Measurements from ENCODE around the gene CMTM2. TPM values are rescaled to one million over a fixed set of nuclear protein-coding genes. Genes with fewer than 3 reads are reported as not detected.

CMTM2 gene
- total and polyA plus RNA-seq, 2 donors (not counting 1 experiment from before 2014, with no cell fraction given) = not detected

DNA sequence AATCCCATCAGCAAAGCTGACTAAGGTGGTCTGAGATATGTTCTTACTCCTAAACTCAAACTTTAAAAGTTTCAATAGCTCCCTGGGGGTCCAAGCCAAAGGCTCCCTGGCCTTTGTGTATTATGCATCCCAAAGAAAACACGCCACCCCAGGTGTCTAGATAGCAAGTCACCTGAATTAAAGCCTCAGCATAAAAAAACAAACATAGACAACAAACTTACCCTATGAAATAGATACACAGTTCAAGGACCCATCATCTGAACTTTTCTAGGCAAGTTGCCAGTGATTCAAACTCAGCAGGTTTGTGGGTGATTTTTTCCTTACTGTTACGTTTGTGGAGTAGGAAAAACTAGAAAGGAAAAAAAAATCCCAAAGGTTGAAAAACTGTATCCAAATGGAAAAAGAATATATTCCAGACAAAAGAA lies 37.8 kb downstream of the CMTM2 start:
- ATAC-seq (ENCODE audit: low read depth) = no peak
- no peak for DNase-seq
- Histone ChIP-seq H3K4me3 (ENCODE audit: control extremely low read depth in 1 of 5, extremely low read depth in 1 of 5, insufficient read depth in 1 of 5, low read depth in 2 of 5, low read length in 4 of 5) (no peak overlapping the region), H3K9ac (ENCODE audit: low read length) (no peak overlapping the region), H4K20me1 (ENCODE audit: control insufficient read depth, insufficient read depth, low read length, poor library complexity, severe bottlenecking) (no peaks in the 10 kb centered on the region), H3K27ac (ENCODE audit: low read length in 2 of 2) (no peak overlapping the region), H3K36me3 (replicated peaks in 1 of 2; ENCODE audit: control extremely low read depth in 1 of 2, control insufficient read depth in 1 of 2, extremely low read depth in 1 of 2, insufficient read depth in 2 of 2, low read length in 1 of 2) (no peaks in the 10 kb centered on the region), H2AFZ (ENCODE audit: insufficient read depth, low read depth, low read length, poor library complexity, severe bottlenecking) (no peak overlapping the region), H3K27me3 (replicated peaks in 1 of 4; ENCODE audit: control extremely low read depth in 1 of 4, control insufficient read depth in 3 of 4, insufficient read depth in 4 of 4, low read length in 3 of 4) (peaks cover 0 to 7% (median 3%) of the 10 kb centered on the region in 4 experiments), H3K79me2 (ENCODE audit: control insufficient read depth, insufficient read depth, low read length) (no peaks in the 10 kb centered on the region), H3K9me3 (ENCODE audit: control extremely low read depth in 1 of 3, control insufficient read depth in 2 of 3, insufficient read depth in 1 of 3, low read length in 2 of 3) (no peaks in the 10 kb centered on the region), H3K4me2 (replicated peaks; ENCODE audit: low read depth, low read length, poor library complexity, severe bottlenecking) (no peak overlapping the region), H3K4me1 (ENCODE audit: control insufficient read depth in 2 of 2, insufficient read depth in 2 of 2, low read length in 2 of 2) (no peaks in the 10 kb centered on the region)
- no peaks in the 10 kb centered on the region for H3K4me1 Mint-ChIP-seq
- no peaks in the 10 kb centered on the region for H3K9me3 Mint-ChIP-seq (ENCODE audit: insufficient read depth)
- H3K4me3 Mint-ChIP-seq = no peak overlapping the region
- TF ChIP-seq, protein P1, sequence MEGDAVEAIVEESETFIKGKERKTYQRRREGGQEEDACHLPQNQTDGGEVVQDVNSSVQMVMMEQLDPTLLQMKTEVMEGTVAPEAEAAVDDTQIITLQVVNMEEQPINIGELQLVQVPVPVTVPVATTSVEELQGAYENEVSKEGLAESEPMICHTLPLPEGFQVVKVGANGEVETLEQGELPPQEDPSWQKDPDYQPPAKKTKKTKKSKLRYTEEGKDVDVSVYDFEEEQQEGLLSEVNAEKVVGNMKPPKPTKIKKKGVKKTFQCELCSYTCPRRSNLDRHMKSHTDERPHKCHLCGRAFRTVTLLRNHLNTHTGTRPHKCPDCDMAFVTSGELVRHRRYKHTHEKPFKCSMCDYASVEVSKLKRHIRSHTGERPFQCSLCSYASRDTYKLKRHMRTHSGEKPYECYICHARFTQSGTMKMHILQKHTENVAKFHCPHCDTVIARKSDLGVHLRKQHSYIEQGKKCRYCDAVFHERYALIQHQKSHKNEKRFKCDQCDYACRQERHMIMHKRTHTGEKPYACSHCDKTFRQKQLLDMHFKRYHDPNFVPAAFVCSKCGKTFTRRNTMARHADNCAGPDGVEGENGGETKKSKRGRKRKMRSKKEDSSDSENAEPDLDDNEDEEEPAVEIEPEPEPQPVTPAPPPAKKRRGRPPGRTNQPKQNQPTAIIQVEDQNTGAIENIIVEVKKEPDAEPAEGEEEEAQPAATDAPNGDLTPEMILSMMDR (IDR thresholded peaks at IDR 0.05) = no peak
- TF ChIP-seq EZH2 (IDR thresholded peaks at IDR 0.05; ENCODE audit: borderline replicate concordance, insufficient read depth, low read depth, low read length, poor library complexity, severe bottlenecking) = no peak
- intact Hi-C loops (cut with micrococcal nuclease) = no loop called here
- ChIA-PET CTCF (interaction anchor here (1.6 to 1.8 kb wide), 2 partner anchors 9 to 34 kb away, joined by 4 to 7 read pairs; no protein-coding TSS in a partner anchor), POLR2A (no interaction called here)
- no peak overlapping the region for H3K27ac Mint-ChIP-seq
- no CpG with 5 or more reads among the region's 2 CpGs for WGBS (ENCODE audit: insufficient coverage)
- peaks cover 32% of the 10 kb centered on the region for H3K27me3 Mint-ChIP-seq

DNA sequence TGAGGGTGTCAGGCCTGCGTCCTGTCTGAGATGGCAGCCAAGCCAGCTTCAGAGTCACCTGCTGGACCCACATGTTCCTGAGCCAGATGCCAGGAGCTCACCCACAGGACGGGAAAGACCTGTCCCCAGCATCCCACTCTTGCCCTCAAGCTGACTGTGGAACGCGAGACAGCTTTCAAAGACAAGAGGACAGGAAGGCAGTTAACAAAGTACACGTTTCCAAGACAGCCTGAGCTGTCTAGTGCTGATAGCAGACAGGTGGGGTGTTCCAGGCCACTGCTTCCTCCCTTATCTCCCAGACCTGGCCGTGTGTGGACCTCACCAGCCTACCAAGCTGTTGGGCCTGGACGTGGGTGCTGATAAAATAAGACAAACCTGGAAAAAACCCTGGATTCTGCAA lies 38.5 kb downstream of the CMTM2 start:
- H3K27me3 ChIP-seq (replicated peaks in 1 of 4; ENCODE audit: control extremely low read depth in 1 of 4, control insufficient read depth in 3 of 4, insufficient read depth in 4 of 4, low read length in 3 of 4) = peaks cover 0 to 9% (median 3%) of the 10 kb centered on the region in 4 experiments
- no peaks in the 10 kb centered on the region for H3K4me1 ChIP-seq (ENCODE audit: control insufficient read depth in 2 of 2, insufficient read depth in 2 of 2, low read length in 2 of 2)
- H3K4me2 ChIP-seq (replicated peaks; ENCODE audit: low read depth, low read length, poor library complexity, severe bottlenecking) = no peak overlapping the region
- no peaks in the 10 kb centered on the region for H4K20me1 ChIP-seq (ENCODE audit: control insufficient read depth, insufficient read depth, low read length, poor library complexity, severe bottlenecking)
- WGBS (ENCODE audit: insufficient coverage) = 70% methylated on average over 5 of the region's 7 CpGs
- H3K27ac ChIP-seq (ENCODE audit: low read length in 2 of 2) = no peak overlapping the region
- intact Hi-C loops (cut with micrococcal nuclease) = no loop called here
- no peak overlapping the region for H3K4me3 ChIP-seq (ENCODE audit: control extremely low read depth in 1 of 5, extremely low read depth in 1 of 5, insufficient read depth in 1 of 5, low read depth in 2 of 5, low read length in 4 of 5)
- no peaks in the 10 kb centered on the region for H3K9me3 Mint-ChIP-seq (ENCODE audit: insufficient read depth)
- H3K4me3 Mint-ChIP-seq = no peak overlapping the region
- no peak for ATAC-seq (ENCODE audit: low read depth)
- H3K27me3 Mint-ChIP-seq = peaks cover 36% of the 10 kb centered on the region
- ChIA-PET POLR2A (no interaction called here), CTCF (interaction anchor here (1.6 to 1.8 kb wide), 2 partner anchors 10 to 33 kb away, joined by 4 to 7 read pairs; no protein-coding TSS in a partner anchor)
- TF ChIP-seq, protein P1 (IDR thresholded peaks at IDR 0.05) = no peak
- TF ChIP-seq EZH2 (IDR thresholded peaks at IDR 0.05; ENCODE audit: borderline replicate concordance, insufficient read depth, low read depth, low read length, poor library complexity, severe bottlenecking) = no peak
- H3K79me2 ChIP-seq (ENCODE audit: control insufficient read depth, insufficient read depth, low read length) = no peaks in the 10 kb centered on the region
- no peak overlapping the region for H2AFZ ChIP-seq (ENCODE audit: insufficient read depth, low read depth, low read length, poor library complexity, severe bottlenecking)
- H3K4me1 Mint-ChIP-seq = no peaks in the 10 kb centered on the region
- H3K36me3 ChIP-seq (replicated peaks in 1 of 2; ENCODE audit: control extremely low read depth in 1 of 2, control insufficient read depth in 1 of 2, extremely low read depth in 1 of 2, insufficient read depth in 2 of 2, low read length in 1 of 2) = no peaks in the 10 kb centered on the region
- H3K27ac Mint-ChIP-seq = no peak overlapping the region
- no peak for DNase-seq
- no peak overlapping the region for H3K9ac ChIP-seq (ENCODE audit: low read length)
- no peaks in the 10 kb centered on the region for H3K9me3 ChIP-seq (ENCODE audit: control extremely low read depth in 1 of 3, control insufficient read depth in 2 of 3, insufficient read depth in 1 of 3, low read length in 2 of 3)

All from B cell (primary cell).